Kidney epithelial cell (primary cell): ENCODE data around the gene PARPBP. TPM values are rescaled to one million over a fixed set of nuclear protein-coding genes. Genes with fewer than 3 reads are reported as not detected.

Source experiments
- DNase-seq: peaks from one replicate; pipeline ENCODE4 v3.0.0-alpha.2; 2010; ENCODE audit warnings: low read depth
- H3K27me3 ChIP-seq: 2 replicates; pipeline ENCODE4 v1.6.0; 2011; ENCODE audit warnings: low read length; ENCODE audit not compliant: control insufficient read depth, insufficient read depth
- H3K36me3 ChIP-seq: 2 replicates; pipeline ENCODE4 v1.5.1; 2011; ENCODE audit warnings: low read length; ENCODE audit not compliant: control insufficient read depth, insufficient read depth
- H3K4me3 ChIP-seq: 2 replicates; pipeline ENCODE4 v1.5.1; 2011; ENCODE audit warnings: low read depth, mild to moderate bottlenecking, control low read depth, low read length
- total RNA-seq: library from RNA; depleted of rRNA; stranded (reverse); fragments of >200 nt; gene quantifications from 2 replicates; pipeline ENCODE4 v1.2.3, GENCODE V29; 2015
- TF ChIP-seq, protein P1 (sequence below): IDR thresholded peaks from 2 replicates; pipeline ENCODE4 v1.5.1; 2011; ENCODE audit warnings: mild to moderate bottlenecking, moderate library complexity, low read length, control low read depth, inconsistent platforms; ENCODE audit not compliant: insufficient read depth, poor library complexity, severe bottlenecking

The PARPBP gene
- total RNA-seq, 1 donor from 2014 or later = 5.6 TPM

- Histone ChIP-seq H3K27me3 (no peaks in the 10 kb centered on the region), H3K4me3 (no peak overlapping the region), H3K36me3 (no peaks in the 10 kb centered on the region)
- DNase-seq = no peak
- TF ChIP-seq, protein P1, sequence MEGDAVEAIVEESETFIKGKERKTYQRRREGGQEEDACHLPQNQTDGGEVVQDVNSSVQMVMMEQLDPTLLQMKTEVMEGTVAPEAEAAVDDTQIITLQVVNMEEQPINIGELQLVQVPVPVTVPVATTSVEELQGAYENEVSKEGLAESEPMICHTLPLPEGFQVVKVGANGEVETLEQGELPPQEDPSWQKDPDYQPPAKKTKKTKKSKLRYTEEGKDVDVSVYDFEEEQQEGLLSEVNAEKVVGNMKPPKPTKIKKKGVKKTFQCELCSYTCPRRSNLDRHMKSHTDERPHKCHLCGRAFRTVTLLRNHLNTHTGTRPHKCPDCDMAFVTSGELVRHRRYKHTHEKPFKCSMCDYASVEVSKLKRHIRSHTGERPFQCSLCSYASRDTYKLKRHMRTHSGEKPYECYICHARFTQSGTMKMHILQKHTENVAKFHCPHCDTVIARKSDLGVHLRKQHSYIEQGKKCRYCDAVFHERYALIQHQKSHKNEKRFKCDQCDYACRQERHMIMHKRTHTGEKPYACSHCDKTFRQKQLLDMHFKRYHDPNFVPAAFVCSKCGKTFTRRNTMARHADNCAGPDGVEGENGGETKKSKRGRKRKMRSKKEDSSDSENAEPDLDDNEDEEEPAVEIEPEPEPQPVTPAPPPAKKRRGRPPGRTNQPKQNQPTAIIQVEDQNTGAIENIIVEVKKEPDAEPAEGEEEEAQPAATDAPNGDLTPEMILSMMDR = no peak
Observed at GRCh38 chr12:102174761-102175160, 54.8 kb downstream of the PARPBP start.

DNA sequence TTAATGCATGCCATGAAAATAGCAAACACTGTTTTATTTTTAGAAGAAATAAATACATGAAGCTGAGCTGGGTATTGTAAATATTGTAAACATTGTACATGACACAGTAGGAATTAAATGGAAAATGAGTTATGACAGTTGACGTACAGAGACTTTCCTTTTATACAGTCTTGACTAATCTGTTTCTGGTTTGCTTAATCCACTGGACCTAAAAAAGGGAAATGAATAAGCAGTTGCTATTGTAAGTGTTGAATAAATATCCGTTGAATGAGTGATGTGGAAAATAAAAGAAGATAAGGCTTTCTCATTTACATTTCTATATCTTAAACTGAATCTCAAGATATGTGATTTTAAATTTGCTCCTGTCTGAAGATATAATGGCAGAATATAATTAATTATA is 62.7 kb downstream of the PARPBP start:
- TF ChIP-seq, protein P1 = no peak
- no peaks in the 10 kb centered on the region for H3K36me3 ChIP-seq
- no peak for DNase-seq
- H3K27me3 ChIP-seq = no peaks in the 10 kb centered on the region
- H3K4me3 ChIP-seq = no peak overlapping the region

DNA sequence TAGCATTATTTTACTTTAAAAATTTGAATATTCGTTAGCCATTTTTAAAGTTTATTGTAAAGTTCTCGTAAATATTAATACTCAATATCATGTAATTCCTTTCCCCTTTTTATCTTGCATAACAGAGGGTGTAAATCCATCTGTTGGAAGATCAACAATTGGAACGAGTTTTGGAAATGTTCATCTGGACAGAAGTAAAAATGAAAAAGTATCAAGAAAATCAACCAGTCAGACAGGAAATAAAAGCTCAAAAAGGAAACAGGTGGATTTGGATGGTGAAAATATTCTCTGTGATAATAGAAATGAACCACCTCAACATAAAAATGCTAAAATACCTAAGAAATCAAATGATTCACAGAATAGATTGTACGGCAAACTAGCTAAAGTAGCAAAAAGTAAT is 75.8 kb downstream of the PARPBP start:
- no peaks in the 10 kb centered on the region for H3K36me3 ChIP-seq
- H3K4me3 ChIP-seq = no peak overlapping the region
- TF ChIP-seq, protein P1 = no peak
- DNase-seq = no peak
- no peaks in the 10 kb centered on the region for H3K27me3 ChIP-seq

DNA sequence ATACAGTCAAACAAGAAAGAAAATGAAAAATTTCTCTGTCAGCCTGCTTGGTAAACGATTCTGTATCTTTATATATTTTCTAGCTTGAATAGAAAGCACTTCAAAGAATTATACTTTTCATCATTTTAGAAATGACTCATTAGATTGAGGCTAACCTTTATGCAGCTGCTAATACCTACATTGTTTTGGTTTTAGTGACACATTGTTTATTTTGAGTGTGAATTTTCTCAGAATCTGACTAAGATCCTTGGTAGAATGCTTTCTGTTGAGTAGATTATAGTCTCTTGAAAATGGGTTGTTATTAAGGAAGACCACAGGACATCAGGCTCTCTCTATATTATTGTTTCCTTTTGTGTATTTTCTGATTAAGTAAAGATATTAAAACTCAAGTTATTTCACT is 77.8 kb downstream of the PARPBP start, which contains the start of gene PMCH:
TSS of gene PMCH (minus strand) at position 45 of the 400 bp plus-strand sequence. CDS start 63 bp downstream, outside the sequence.
- TF ChIP-seq, protein P1 = no peak
- no peaks in the 10 kb centered on the region for H3K36me3 ChIP-seq
- H3K4me3 ChIP-seq = no peak within 1 kb of the TSS
- no peaks in the 10 kb centered on the region for H3K27me3 ChIP-seq
- DNase-seq = peak; percentile 37

DNA sequence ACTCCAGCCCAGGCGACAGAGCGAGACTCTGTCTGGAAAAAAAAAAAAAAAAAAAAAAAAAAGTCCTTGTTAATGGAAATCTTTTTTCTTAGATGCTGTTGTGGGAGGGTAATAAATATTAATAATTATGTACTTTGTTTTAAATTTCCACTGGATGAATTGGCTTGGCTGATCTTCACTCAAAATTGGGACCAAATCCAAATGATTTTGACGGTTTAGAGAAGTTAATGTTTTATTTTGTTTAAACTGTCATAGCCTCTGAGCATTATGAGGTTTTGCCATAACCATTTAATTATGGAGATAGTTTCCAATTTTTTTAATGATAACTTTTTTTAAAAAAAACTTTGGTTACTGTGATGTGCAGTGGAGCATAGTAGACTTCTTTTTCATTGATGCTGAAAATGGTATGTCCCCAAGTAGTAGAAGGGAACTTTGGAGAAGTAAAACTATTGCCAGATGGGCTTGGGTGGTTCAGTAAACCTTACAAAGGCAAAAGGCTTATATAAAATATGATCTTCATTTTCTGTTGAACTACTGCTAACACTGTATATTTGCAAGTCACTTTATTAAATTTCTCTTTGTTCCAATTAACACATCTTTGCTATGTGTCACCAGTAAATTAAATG is 81.6 kb downstream of the PARPBP start:
- Histone ChIP-seq H3K4me3 (no peak overlapping the region), H3K36me3 (no peaks in the 10 kb centered on the region), H3K27me3 (no peaks in the 10 kb centered on the region)
- TF ChIP-seq, protein P1 = no peak
- no peak for DNase-seq

- no peak for DNase-seq
- Histone ChIP-seq H3K27me3 (no peaks in the 10 kb centered on the region), H3K36me3 (no peaks in the 10 kb centered on the region), H3K4me3 (no peak overlapping the region)
- TF ChIP-seq, protein P1 = no peak
Observed at GRCh38 chr12:102202556-102202955, 82.6 kb downstream of the PARPBP start.
